Adrenal gland (tissue), 12 donors: ENCODE measurements around the gene GEMIN5. TPM values are rescaled to one million over a fixed set of nuclear protein-coding genes. Genes with fewer than 3 reads are reported as not detected.

Experiments used
- DNase-seq, 7 donors: peaks; one replicate each; pipeline ENCODE4 v3.0.0-alpha.2; 2019 to 2020
- H3K27ac ChIP-seq, 5 donors: fragments of 200-600 bp; sonication (generic) in 4 of 5; 1 replicate in 3 of 5; 2 replicates in 2 of 5; pipeline versions ENCODE4 v1.5.1 to v1.8.0; 2016 to 2020; ENCODE audit warnings: mild to moderate bottlenecking in 1 of 5
- H3K27me3 ChIP-seq: fragments of 200-600 bp; 2 replicates; pipeline ENCODE4 v1.8.0; 2021
- H3K36me3 ChIP-seq, 2 donors: fragments of 200-600 bp; replicated peaks in 1 of 2; 1 replicate in 1 of 2; 2 replicates in 1 of 2; pipeline versions ENCODE4 v1.5.1 to v1.8.0; 2018 to 2022
- H3K4me1 ChIP-seq, 2 donors: fragments of 200-600 bp; replicated peaks in 1 of 2; 1 replicate in 1 of 2; 2 replicates in 1 of 2; pipeline versions ENCODE4 v1.5.1 to v1.8.0; 2018 to 2021
- H3K4me3 ChIP-seq, 4 donors: fragments of 200-600 bp; sonication (generic) in 3 of 4; one replicate each; pipeline ENCODE4 v1.5.1; 2016 to 2018
- H3K9me3 ChIP-seq, 3 donors: fragments of 200-600 bp; sonication (generic) in 1 of 3; replicated peaks in 1 of 3; 1 replicate in 2 of 3; 2 replicates in 1 of 3; pipeline versions ENCODE4 v1.5.1 to v1.8.0; 2016 to 2021
- POLR2A ChIP-seq, 2 donors: fragments of 450-650 bp; IDR thresholded peaks; one replicate each; pipeline ENCODE4 v1.6.1; 2017; ENCODE audit warnings: antibody characterized with exemption in 2 of 2, mild to moderate bottlenecking in 2 of 2, moderate library complexity in 1 of 2
- WGBS, 4 donors: extraction: QIAGEN DNeasy Blood & Tissue Kit in 2 of 4; methylation state at CpG; one replicate each; pipeline versions ENCODE4 v1.1.5 to v1.1.7; 2013 to 2017; 5-methylcytosine and 5-hydroxymethylcytosine counted together
- intact Hi-C, 2 donors: fragments of 100-400 bp; cut with DNase I; formaldehyde crosslinking; loops; one replicate each; pipeline versions ENCODE4 v1.14.1 to v1.15.0; 2022 to 2023
- polyA plus RNA-seq, 3 donors: library from polyadenylated mRNA; stranded (reverse); fragments of 200-250 nt in 2 of 3; fragments of 350-450 nt in 1 of 3; fragmentation: Illumina TruSeq in 1 of 3; extraction: RNeasy Lipid Tissue Mini Kit (QIAGEN cat#74804) in 1 of 3; gene quantifications; one replicate each; pipeline ENCODE4 v1.2.3, GENCODE V29; 2013 to 2014
- total RNA-seq, 9 donors: library from RNA; depleted of rRNA in 4 of 9; stranded (reverse); fragments of >200 nt in 4 of 9; fragments of 120-200 nt in 1 of 9; fragmentation: NEBNext Ultra II Directional in 1 of 9; extraction: Animal tissue kit (Norgen Biotek cat#: 25700) in 1 of 9; gene quantifications; one replicate each; pipeline versions ENCODE4 v1.1.0 to v1.2.4, GENCODE V29; 2013 to 2023
- TF ChIP-seq, protein P1 (sequence below), 6 experiments: fragments of 450-650 bp in 4 of 6; fragments of 200-600 bp in 2 of 6; sonication (generic) in 1 of 6; IDR thresholded peaks; 1 replicate in 5 of 6; 2 replicates in 1 of 6; pipeline versions ENCODE4 v1.5.1 to v1.8.0; 2016 to 2021; ENCODE audit warnings: antibody characterized with exemption in 6 of 6, mild to moderate bottlenecking in 2 of 6, moderate library complexity in 1 of 6
- donor health status: healthy with polysubstance abuse.
- donor health status: Bipolar disorder and iron deficiency.
- donor health status: DM: yes; HTN: yes; CAD: no.
- donor health status: DM: no; HTN: no; CAD: no.
- donor health status: DM: no; HTN: no; CAD: no.
- donor health status: DM: yes; HTN: yes; CAD: no.

The GEMIN5 gene
- total and polyA plus RNA-seq, 12 donors = 3.2 to 19.2 (median 13.3) TPM

DNA sequence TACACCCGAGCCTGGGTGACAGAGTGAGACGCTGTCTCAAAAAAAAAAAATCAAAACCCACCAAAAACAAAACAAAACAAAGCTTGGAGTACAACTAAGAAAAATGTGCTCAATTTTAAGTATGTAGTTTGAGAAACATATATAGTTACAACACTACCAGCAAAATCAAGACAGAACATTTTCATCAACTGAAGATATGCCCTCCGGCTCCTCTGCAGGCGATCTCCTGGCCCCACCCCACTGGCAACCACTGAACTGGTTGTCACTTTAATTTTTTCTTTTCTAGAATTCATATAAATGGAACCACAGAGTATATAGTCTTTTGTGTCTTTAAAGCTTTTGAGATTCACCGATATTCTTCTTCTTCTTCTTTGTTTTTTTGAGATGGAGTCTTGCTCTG lies 44.6 kb downstream of the GEMIN5 start:
- DNase-seq = no peak
- WGBS, 4 donors = 80 to 88% (median 86%) methylated on average over 5 of the region's 5 CpGs
- no peaks in the 10 kb centered on the region for H3K4me1 ChIP-seq
- H3K9me3 ChIP-seq = no peaks in the 10 kb centered on the region
- no peak overlapping the region for H3K4me3 ChIP-seq
- peaks cover 0 to 79% of the 10 kb centered on the region in 2 donors for H3K36me3 ChIP-seq
- TF ChIP-seq POLR2A (IDR thresholded peaks at IDR 0.05) = no peak
- TF ChIP-seq, protein P1, sequence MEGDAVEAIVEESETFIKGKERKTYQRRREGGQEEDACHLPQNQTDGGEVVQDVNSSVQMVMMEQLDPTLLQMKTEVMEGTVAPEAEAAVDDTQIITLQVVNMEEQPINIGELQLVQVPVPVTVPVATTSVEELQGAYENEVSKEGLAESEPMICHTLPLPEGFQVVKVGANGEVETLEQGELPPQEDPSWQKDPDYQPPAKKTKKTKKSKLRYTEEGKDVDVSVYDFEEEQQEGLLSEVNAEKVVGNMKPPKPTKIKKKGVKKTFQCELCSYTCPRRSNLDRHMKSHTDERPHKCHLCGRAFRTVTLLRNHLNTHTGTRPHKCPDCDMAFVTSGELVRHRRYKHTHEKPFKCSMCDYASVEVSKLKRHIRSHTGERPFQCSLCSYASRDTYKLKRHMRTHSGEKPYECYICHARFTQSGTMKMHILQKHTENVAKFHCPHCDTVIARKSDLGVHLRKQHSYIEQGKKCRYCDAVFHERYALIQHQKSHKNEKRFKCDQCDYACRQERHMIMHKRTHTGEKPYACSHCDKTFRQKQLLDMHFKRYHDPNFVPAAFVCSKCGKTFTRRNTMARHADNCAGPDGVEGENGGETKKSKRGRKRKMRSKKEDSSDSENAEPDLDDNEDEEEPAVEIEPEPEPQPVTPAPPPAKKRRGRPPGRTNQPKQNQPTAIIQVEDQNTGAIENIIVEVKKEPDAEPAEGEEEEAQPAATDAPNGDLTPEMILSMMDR (IDR thresholded peaks at IDR 0.05) = no peak
- no peaks in the 10 kb centered on the region for H3K27me3 ChIP-seq
- intact Hi-C loops = no loop called here
- H3K27ac ChIP-seq = no peak overlapping the region

DNA sequence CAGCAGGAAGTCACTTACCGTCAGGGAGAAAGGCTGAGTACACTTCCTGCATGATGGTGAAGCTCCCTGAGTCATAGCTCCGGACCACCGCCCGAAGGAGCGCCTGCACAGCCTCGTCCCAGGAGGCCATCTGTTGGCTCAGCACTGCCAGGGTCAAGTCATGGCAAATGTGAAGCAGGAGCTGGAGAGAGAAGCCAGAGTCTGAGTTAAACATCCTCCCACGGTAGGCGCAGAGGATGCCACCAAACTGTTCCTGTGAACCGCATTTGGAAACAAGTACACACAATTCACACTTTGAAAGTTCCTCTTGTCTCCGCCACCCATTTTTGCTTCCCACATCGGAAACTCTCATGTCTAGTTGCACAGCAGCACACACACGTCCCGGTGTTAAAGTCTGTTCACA lies 45.6 kb downstream of the GEMIN5 start:
- H3K4me1 ChIP-seq = no peaks in the 10 kb centered on the region
- H3K4me3 ChIP-seq = no peak overlapping the region
- DNase-seq = no peak
- peaks cover 0 to 79% of the 10 kb centered on the region in 2 donors for H3K36me3 ChIP-seq
- H3K27me3 ChIP-seq = no peaks in the 10 kb centered on the region
- no peaks in the 10 kb centered on the region for H3K9me3 ChIP-seq
- TF ChIP-seq POLR2A (IDR thresholded peaks at IDR 0.05) = no peak
- TF ChIP-seq, protein P1 (IDR thresholded peaks at IDR 0.05) = no peak
- intact Hi-C loops = no loop called here
- WGBS, 4 donors = 78 to 85% (median 83%) methylated on average over 6 to 13 of the region's 13 CpGs
- H3K27ac ChIP-seq = no peak overlapping the region

DNA sequence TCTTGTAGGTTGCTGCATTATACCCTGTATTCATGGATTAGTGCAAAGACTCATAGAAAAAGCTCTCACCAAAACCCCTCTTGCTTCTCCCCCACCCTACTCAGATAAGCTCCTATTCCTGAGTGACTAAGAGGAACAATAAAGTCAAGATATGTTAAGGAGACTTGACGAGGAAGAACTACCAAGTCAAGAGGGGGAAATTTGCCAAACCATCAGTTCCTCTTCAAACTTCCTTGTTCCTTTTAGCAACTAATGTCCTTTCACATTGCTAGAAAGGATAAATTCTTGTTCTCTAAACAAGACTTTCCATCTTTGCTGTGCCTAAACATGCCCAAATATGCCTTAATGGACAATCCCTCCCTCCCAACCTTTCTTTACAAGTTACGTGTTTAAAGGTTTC lies 52.6 kb downstream of the GEMIN5 start:
- intact Hi-C loops = no loop called here
- no peak for TF ChIP-seq POLR2A (IDR thresholded peaks at IDR 0.05)
- TF ChIP-seq, protein P1 (IDR thresholded peaks at IDR 0.05) = no peak
- 81 to 90% (median 88%) methylated on average over 2 of the region's 2 CpGs for WGBS, 4 donors
- H3K4me3 ChIP-seq = no peak overlapping the region
- peaks cover 0 to 11% (median 0%) of the 10 kb centered on the region in 3 donors for H3K9me3 ChIP-seq
- H3K36me3 ChIP-seq = peaks cover 0 to 40% of the 10 kb centered on the region in 2 donors
- no peaks in the 10 kb centered on the region for H3K4me1 ChIP-seq
- no peak overlapping the region for H3K27ac ChIP-seq
- DNase-seq = no peak
- H3K27me3 ChIP-seq = no peaks in the 10 kb centered on the region

DNA sequence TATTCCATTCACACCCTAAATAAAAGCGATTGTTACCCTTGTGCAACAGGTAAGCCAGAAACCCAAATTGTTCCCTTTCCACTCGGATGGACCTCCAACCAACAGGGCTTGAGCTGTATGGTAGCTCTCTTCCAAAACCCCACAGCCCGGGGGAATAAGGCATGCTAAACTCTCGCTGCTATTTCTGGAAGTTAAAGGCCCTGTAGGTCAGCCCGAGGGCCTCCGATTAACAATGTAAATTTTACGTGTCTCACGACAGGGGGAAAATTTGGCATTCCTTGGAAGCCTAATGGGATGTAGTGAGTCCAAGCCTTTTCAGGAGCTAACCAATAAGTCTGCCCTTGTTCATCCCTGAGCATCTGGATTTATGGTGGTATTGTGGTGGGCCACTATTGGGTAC lies 53.6 kb downstream of the GEMIN5 start:
- Histone ChIP-seq H3K4me1 (no peaks in the 10 kb centered on the region), H3K36me3 (peaks cover 0 to 30% of the 10 kb centered on the region in 2 donors), H3K4me3 (no peak overlapping the region), H3K27ac (no peak overlapping the region), H3K9me3 (peaks cover 0 to 11% (median 0%) of the 10 kb centered on the region in 3 donors), H3K27me3 (no peaks in the 10 kb centered on the region)
- WGBS, 4 donors = 93 to 97% (median 95%) methylated on average over 8 of the region's 8 CpGs
- intact Hi-C loops = no loop called here
- DNase-seq = no peak
- TF ChIP-seq POLR2A (IDR thresholded peaks at IDR 0.05) = no peak
- TF ChIP-seq, protein P1 (IDR thresholded peaks at IDR 0.05) = no peak
